NCI-H510A (cell line): ENCODE data around the gene SEMA4D.

ENCODE experiments used
- DNase-seq: peaks from one replicate; lab custom pipeline; 2025; lab: John Stamatoyannopoulos, UW

SEMA4D gene

GRCh38 chr9:89367726-89368437 is 130.0 kb downstream of the SEMA4D start:
- DNase-seq = no peak

- no peak for DNase-seq
Observed at GRCh38 chr9:89367281-89367680, 130.6 kb downstream of the SEMA4D start.

GRCh38 chr9:89366711-89367110 is 131.2 kb downstream of the SEMA4D start:
- DNase-seq = no peak

GRCh38 chr9:89365532-89365912 is 132.4 kb downstream of the SEMA4D start:
- no peak for DNase-seq

GRCh38 chr9:89364666-89365531 is 133.0 kb downstream of the SEMA4D start:
- no peak for DNase-seq

- no peak for DNase-seq
Observed at GRCh38 chr9:89363921-89364665, 133.8 kb downstream of the SEMA4D start.

- no peak for DNase-seq
Observed at GRCh38 chr9:89363311-89363670, 134.6 kb downstream of the SEMA4D start.

GRCh38 chr9:89362647-89363310 is 135.1 kb downstream of the SEMA4D start:
- no peak for DNase-seq

GRCh38 chr9:89361816-89362646 is 135.9 kb downstream of the SEMA4D start:
- DNase-seq = no peak

- no peak for DNase-seq
Observed at GRCh38 chr9:89361031-89361430, 136.9 kb downstream of the SEMA4D start.

GRCh38 chr9:89360465-89360864 is 137.4 kb downstream of the SEMA4D start:
- no peak for DNase-seq

- DNase-seq = no peak
Observed at GRCh38 chr9:89359751-89360261, 138.1 kb downstream of the SEMA4D start.

GRCh38 chr9:89358985-89359384 is 138.9 kb downstream of the SEMA4D start:
- peak; percentile 43 for DNase-seq

- DNase-seq = no peak
Observed at GRCh38 chr9:89358376-89358916, 139.5 kb downstream of the SEMA4D start.

- DNase-seq = peak; percentile 78
Observed at GRCh38 chr9:89357331-89358197, 140.3 kb downstream of the SEMA4D start.

- DNase-seq = no peak
Observed at GRCh38 chr9:89356782-89357181, 141.1 kb downstream of the SEMA4D start.

- no peak for DNase-seq
Observed at GRCh38 chr9:89354471-89354870, 143.4 kb downstream of the SEMA4D start.

GRCh38 chr9:89353989-89354388 is 143.9 kb downstream of the SEMA4D start:
- no peak for DNase-seq

GRCh38 chr9:89352874-89353649 is 144.9 kb downstream of the SEMA4D start:
- DNase-seq = peak; percentile 32
